Epidermal melanocyte (primary cell): ENCODE measurements around the gene SLC2A9.

Source experiments
- DNase-seq: peaks from one replicate; pipeline ENCODE4 v3.0.0; 2011; ENCODE audit warnings: low spot score; ENCODE audit not compliant: insufficient read length

Gene SLC2A9

DNA sequence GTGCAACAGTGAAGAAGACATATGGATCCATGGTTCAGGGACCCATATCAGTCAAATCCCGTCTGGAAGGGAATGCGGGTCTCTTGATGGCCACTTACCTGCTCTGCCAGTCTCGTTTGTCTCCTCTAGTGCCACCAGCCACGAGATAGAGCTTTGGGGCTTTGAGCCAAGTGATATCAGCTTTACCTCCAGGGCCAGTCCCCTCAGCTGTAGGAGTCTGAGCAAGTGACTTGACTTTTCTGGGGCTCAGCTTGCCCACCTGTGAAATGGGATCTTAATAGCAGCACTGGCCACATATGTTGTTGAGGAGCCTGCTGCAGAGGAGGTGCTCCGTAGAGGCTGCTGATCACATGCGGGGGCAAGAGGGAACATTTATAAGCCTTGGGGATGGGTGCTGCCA lies 1.2 kb downstream of the SLC2A9 start:
- no peak for DNase-seq

DNA sequence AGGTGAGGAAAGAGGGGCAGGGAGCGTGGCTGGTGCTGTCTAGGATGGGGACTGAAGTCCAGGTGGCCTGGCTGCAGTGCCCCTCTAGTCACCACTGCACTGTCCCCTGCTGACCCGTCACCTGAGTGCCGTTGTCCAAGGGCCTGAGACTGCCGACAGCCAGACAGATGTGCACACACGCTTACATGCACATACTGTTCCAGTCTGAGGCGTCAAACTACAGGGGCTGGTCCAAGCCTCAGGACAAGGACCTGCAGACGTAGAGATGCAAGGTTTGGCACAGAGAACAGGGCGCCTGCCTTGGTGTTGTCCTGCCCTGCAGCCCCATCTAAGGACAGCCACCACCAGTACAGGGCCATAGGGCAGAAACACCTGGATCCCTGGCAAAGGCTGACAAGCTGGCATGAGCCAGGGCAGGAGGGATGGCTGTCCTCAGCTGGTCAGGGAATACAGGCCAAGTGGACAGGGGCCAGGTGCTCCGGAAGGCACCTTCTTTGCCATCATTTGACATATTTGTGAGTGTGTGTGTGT lies 1.7 kb downstream of the SLC2A9 start:
- DNase-seq, result no peak

DNA sequence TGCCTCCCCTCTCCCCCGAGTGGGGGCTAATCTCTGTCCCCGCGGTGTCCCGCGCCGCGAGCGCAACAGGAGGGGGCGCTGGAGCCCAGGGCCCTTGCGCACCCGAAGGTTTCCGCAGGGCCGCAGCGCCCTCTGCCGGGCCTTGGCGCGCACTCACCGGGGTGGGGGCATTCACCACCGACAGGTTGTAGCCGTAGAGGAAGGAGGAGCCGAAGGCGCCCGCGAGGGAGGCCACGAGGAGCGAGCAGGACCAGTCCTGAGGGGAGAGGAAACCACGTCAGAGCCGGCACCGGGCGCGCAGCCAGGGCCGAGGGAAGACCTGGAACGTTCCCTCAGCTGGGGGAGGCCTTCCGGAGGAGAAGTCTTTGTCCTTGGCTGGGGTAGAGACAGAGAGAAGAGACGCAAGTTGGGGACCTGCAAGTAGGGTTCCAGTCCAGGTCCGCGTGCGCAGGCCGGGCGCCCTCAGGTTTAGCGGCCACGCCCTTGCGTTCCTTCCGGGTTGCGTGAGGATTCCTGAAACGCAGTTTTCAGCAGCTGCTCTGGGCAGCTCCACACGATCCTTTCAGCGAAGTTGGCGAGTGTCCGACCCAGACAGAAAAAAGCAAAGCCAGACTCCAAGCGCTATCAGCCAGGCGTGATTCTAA lies 2.4 kb downstream of the SLC2A9 start:
- DNase-seq, result peak; percentile 76

DNA sequence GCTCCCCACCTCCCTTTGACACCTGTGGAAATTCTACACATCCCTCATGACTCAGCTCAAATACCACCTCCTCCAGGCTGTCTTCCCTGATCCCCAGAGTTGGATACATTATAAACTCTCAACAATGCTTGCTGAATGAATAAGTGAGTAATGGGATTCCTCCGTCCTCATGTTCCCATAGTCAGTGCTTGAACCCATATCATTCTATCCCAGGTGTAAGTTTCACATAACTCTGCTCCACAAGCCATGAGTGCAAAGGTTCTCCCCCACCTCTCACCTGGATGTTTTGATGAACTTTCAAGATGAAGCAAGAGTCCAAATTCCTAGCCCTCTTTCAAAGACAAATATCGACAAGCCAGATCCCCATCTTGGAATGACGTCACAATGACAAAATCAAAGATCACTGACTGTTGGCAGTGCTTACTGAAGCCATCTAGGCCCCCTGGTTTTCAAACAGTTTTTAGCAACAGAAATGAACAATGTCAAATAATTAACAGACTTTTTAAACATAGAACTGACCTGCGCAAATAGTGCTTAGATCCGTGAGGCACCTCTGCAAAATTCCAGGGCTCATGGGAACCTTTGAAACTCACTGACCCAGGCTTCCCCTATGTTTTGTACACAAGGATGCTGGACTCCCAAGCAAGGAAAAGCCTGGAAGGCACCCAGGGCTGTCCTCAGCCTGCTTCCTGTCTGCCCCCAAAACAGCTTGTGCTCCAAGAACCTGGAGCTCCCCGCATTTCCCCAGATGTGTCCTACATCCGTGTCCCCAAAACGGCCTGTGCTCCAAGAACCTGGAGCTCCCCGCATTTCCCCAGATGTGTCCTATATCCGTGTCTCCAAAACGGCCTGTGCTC lies 4.0 kb downstream of the SLC2A9 start:
- no peak for DNase-seq

DNA sequence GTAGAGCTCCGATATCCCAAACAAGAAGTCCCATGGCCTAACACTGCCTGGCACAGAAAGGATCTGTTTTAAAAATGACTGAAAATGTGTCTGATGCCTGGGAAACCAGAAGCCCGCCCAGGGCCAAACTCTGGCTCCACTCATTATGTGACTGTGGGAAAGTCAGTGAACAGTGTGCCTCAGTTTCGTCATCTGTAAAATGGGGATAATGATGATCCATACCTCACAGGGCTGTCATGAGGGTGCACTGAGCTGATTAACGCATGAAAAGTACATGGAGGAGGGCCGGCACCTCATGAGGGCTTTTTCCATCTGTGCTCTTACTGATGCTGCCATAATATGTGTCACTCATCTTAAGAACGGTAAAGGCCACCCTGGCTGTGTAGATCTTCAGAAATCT lies 5.1 kb downstream of the SLC2A9 start:
- no peak for DNase-seq

DNA sequence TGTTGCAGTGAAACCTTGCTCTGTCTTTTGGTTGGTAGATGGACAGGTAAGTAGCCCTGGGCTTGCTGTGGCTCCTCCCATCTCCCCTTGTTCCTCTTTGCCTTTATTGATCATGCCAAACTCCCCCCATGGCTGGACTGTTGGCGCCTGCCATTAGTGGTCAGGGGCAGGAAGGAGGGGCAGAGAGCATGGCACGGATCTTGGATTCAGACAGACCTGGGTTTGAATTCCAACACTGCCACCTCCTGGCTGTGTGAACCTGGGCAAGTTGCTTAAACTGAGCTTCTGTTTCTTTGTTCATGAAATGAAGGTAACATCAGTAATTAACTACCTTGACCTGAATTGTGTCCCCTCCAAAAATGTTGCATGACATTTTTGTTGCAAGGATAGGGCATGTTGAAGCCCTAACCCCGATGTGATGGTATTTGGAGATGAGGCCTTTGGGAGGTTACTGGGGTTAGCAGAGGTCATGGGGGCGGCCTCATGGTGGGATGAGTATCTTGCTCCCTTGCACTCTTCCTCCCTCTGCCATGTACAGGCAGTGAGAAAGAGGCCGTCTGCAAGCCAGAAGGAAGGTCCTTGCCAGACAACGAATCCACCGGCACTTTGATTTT lies 6.0 kb downstream of the SLC2A9 start:
- DNase-seq, result no peak

DNA sequence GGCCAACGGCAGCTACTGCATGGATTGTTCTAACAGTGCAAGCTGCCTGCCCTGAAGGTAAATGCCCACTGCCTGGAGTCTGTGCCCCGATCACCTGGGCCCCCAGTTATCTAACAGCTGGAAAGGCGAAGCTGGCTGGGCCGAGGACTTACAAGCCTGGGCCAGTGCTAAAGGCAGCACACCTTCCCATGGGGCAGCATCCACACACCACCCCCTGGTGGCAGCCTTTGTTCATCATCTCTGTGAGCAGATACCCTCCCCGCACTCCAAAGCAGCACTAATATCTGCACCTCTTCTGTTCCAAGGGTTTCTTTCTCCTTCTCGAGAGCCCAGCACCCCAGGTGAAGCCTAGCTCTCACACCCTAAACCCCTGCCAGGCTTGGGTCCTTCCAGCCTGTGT lies 7.6 kb downstream of the SLC2A9 start:
- no peak for DNase-seq

DNA sequence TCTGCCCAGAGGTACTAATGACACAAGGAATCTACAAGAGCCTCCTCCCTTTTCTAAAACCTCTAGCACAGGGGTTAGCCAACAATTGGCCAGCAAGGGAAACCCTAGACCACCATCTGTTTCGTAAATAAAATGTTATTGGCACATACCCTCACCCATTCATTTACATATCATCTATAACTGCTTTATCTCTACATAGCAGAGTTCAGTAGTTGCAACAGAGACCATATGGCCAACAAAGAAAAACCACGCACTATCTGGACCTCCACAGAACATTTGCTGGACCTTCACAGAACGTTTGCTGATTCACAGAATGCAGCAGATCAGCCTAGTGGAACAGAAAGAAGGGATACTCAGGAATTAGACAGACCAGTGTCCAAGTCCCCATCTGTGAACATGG lies 9.4 kb downstream of the SLC2A9 start:
- no peak for DNase-seq

DNA sequence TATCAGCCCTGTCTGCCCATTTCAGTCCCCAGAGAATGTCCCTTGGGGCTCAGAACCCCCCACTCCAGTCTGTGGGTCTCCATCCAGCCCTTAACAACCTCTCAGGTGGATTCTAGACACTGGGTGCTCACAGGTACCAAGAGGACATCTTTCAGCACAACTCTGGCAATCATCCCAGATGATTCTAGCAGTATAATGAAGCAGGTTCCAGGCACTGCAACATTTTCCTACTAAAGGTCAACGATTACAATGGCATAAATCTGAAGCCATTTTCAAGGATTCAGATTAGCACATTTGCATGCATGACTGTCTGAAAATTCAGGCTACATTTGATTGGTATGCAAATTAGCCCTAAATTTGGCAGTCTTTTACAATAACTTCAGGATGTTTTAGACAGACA lies 10.0 kb downstream of the SLC2A9 start:
- DNase-seq, result no peak

DNA sequence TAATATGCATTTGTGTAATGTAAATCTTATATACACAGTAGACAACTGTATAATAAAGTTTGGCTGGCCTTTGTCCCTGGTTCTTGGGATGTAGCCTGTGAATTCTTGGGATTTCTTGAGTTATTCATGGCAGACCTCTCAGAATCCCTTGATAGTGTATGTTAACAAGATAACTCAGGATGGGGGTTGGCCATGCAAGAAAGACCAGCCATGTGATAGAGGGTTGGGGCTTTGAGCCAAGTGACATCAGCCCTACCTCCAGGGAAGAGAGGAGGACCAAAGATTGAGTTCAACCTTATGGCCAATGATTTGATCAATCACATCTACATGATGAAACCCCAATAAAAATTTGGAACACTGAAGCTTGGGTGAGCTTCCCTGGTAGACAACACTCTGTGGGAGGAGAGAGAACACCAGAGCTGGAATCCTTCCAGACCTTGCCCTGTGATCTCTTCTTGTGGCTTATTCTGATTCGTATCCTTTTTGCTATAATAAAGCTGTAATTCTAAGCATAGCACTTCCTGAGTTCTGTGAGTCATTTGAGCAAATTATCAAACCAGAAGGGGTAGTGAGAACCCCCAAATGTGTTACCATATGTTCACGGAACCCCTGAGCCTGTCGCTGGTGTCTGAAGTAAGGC lies 11.3 kb downstream of the SLC2A9 start:
- DNase-seq, result no peak

DNA sequence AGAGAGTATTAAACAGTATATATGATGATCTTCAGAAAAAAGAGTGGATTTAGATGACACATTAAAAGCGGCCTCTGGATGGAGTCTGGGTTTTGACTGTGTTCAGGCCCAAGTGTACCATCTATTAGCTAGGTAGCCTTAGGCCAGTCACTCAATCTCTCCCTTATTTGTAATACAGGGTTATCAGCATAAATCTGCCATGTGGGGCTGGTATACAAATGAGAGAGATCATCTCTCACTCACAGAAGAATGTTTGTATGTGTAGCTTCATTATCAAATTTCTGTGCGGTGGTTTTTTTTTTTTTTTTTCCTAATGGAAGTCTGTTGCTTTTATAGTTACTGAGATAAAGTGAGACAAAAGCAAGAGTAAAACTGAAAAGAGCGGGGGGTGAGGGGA lies 12.7 kb downstream of the SLC2A9 start:
- DNase-seq, result no peak

DNA sequence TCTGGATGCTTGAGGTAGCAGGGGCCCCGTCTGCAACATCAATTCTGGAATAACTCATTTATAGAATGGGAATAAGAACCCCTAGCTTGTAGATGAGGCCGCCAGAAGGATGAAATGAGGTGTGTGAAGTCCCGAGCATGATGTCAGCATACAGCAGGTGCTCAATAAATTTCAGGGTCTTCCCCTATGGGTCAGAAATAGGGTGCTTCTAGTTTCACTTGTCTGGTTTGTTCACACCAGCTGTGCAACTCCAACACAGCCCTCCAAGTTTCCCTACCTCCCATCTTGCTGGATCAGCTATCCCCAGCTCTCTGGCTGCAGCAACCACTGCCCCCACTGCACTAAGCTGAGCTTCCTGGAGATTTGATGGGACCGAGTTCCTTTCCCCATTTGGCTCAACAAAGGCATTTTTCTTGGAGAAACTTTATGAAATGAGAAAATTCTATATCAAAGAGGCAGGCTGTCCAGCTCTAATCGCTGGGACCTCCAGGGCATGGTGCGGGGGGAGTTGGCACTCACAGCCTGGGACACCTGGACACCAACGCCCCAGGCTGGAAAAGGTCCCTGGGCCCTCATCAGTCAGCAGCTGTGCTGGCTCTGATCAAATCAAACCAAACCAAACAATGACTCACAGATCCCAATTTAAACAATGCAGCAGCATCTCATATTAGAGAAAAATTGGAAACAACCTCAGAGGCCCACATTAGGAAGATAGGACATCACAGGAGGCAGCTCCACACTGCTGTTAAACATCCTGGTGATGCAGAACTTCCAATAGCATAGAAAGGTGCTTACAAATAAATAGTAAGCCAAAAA lies 13.3 kb downstream of the SLC2A9 start:
- DNase-seq, result no peak

DNA sequence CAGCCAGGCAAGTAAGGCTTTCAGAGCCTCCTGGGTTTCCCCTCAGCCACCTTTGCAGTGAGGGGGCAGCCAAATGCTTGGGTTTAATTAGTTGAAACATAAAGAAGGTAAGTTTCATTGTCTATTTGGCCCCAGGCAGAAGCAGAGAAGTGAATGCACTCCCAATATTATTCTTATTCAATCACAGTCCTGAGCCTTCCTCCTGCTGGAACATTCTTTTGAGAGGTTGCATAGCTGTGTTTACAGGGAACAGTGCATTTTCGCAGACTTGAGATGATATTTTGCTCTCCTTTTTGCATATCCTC lies 13.9 kb downstream of the SLC2A9 start:
- no peak for DNase-seq

DNA sequence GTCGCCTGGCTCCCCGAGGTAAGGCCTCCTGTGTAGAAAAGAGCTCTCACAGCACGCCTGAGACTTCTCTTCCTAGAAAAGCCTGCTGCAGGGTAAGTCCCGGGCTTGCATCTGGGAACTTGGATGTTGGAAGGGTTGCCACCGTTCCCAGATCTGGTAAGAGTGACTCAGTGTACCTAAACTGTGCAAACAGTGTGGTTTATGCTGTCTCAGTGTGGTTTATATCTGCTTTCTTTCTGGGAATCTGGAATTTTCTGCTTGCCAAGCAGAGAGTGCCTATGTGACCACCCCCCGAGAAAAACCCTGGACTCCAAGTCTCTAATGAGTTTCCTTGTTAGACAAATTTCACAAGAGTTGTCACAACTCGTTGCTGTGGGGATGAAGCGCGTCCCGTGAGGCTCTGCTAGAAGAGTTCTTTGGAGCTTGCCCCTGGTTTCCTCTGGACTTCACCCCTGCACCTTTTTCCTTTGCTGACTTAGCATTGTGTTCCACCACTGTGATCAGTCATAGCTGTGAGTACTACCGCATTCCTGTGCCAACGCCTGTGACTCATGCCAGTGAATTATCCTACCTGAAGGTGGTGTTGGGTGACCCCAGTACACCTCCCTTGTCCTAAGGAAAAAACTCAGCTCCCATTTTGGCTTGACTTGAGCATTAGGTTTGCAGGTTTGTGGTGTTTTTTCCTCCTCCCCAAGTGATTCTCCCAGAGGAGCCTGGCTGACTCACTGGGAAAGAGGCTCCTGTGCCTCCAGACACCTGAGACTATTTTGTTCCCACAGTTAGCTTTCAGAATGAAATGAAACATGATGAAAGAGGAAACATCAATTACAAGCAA lies 14.5 kb downstream of the SLC2A9 start:
- no peak for DNase-seq

DNA sequence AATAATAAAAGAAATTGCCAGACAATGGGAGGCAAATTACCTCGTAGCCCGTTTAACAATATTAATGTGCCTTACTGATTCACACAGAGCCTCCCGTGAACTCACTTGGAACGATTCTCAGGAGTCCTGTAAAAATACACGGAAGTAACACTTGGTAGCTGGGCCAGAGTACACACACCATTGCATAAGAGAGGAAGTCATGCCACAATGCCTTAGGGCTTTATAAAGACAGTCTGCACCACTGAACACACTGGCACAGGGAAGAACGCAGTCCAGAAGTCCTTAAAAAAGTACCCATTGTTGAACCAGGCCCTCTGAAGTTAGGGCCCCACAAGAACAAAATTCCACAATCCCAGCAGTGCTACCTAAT lies 15.1 kb downstream of the SLC2A9 start:
- peak; percentile 75 for DNase-seq

DNA sequence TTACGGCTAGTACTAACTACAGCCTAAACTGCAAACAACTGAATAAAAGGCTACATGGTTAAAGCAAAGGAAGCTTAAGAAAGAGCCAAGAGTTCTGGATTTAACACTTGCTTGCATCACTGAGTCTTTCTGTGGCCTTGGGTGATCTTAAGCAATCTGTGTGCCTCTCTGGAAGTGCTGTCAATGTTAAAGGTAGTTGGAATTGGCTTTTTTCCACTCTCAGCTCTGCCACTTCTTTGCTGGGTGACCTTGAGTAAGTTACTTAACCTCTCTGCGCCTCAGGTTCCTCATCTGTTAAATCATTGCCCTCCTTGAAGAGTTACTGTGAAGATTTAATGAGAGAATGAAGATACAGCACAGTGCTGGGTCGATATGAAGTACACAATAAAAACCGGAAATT lies 15.7 kb downstream of the SLC2A9 start:
- no peak for DNase-seq

DNA sequence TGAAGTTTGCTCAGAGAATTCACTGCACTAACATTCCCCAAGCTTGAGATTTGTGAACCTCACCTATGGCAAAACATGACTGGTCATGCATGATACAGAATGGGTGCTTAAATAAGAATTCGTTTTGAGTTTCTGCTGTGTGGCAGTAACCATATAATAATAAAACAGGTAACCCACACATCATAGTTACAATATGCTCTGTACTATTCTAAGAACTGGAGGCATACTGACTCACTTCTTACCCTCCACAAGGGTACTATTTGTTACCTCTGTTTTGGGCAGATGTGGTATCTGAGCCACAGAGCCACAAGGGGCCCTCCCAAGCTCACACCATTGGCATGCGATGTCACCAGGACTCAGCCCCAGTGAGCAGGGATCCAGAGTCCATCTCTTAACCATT lies 17.6 kb downstream of the SLC2A9 start:
- no peak for DNase-seq

DNA sequence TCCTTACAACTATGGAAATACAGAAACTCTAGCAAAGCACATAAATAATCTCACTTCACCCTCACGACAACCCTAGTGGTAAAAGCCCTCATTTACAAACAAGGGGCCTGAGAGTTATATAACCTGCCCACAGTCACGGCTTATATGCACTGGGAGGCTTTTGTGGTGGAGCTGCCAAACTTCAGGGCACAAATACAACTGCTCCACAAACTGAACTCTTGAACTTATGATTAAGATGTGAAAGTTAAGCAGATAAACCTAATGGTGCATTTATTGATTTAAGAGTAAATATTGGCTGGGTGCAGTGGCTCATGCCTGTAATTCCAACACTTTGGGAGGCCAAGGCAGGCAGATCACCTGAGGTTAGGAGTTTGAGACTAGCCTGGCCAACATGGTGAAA lies 19.0 kb downstream of the SLC2A9 start:
- DNase-seq, result no peak

DNA sequence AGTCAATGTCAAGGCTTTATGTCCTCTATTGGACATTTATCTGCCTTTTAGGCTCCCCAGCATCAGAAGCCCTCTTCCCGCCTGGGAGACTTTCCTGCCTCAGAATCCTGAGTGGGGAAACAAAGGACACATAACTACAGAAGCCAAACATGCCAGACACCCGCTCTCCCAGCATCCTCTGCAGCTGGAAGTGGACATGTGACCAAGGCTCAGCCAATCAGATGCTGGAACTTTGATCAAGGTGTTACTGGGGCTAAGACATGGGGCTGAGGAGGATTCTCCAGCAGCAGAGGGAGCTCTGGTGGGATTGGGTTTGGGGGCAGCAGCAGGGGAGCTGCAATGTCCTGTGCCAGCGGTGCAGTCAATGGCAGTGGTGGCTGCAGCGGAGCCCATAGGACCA lies 19.5 kb downstream of the SLC2A9 start:
- no peak for DNase-seq

DNA sequence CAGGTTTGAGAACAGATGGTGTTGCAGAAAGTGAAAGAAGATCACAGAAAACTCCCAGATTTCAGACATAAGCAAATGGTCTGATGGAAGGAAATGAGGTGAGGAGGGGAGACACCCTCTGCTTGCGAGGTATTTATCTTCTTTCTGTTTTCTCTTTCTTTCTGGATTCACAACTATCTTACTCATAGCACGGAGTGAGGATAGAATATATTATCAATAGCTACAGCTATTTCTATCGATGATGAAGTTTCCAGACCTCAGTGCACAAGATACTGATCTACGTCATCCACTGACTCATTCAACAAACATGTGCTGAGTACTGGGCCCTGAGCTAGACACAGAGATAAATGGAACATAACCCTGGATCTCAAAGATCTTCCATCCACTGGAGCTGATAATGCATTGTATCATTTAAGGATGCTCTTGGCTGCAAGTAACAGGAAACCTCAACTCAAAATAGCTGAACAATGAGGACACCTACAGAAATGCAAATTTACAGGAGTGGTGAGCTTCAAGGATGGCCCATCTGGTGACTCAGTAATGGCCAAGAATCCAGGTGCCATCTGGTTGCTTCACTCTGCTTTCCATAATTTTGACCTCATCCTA lies 21.2 kb downstream of the SLC2A9 start:
- no peak for DNase-seq
